Measurements from ENCODE around the gene SGK2.

The SGK2 gene

GRCh38 chr20:43545837-43546578, 12.8 kb upstream of the SGK2 start:
- Histone ChIP-seq H3K9ac (ENCODE audit: low read length in 2 of 2) (no peak overlapping the region), H3K9me3 (ENCODE audit: control insufficient read depth in 2 of 2, low read length in 2 of 2) (no peaks in the 10 kb centered on the region), H3K27me3 (ENCODE audit: control insufficient read depth in 1 of 2, insufficient read depth in 2 of 2, low read length in 2 of 2) (no peaks in the 10 kb centered on the region), H3K4me3 (ENCODE audit: low read length in 2 of 2) (no peak overlapping the region), H3K36me3 (ENCODE audit: control insufficient read depth in 2 of 2, insufficient read depth in 2 of 2, low read length in 2 of 2) (peaks cover 0 to 4% of the 10 kb centered on the region in 2 donors), H3K27ac (ENCODE audit: low read length) (no peak overlapping the region), H3K4me1 (ENCODE audit: control insufficient read depth, insufficient read depth, low read length) (no peaks in the 10 kb centered on the region)

GRCh38 chr20:43548273-43548880, 10.4 kb upstream of the SGK2 start:
- Histone ChIP-seq H3K9me3 (ENCODE audit: control insufficient read depth in 2 of 2, low read length in 2 of 2) (no peaks in the 10 kb centered on the region), H3K4me3 (ENCODE audit: low read length in 2 of 2) (no peak overlapping the region), H3K9ac (ENCODE audit: low read length in 2 of 2) (no peak overlapping the region), H3K27me3 (ENCODE audit: control insufficient read depth in 1 of 2, insufficient read depth in 2 of 2, low read length in 2 of 2) (no peaks in the 10 kb centered on the region), H3K4me1 (ENCODE audit: control insufficient read depth, insufficient read depth, low read length) (no peaks in the 10 kb centered on the region), H3K27ac (ENCODE audit: low read length) (no peak overlapping the region), H3K36me3 (ENCODE audit: control insufficient read depth in 2 of 2, insufficient read depth in 2 of 2, low read length in 2 of 2) (peaks cover 0 to 4% of the 10 kb centered on the region in 2 donors)

- H3K36me3 ChIP-seq (ENCODE audit: control insufficient read depth in 2 of 2, insufficient read depth in 2 of 2, low read length in 2 of 2) = peaks cover 0 to 2% of the 10 kb centered on the region in 2 donors
- no peak overlapping the region for H3K27ac ChIP-seq (ENCODE audit: low read length)
- H3K27me3 ChIP-seq (ENCODE audit: control insufficient read depth in 1 of 2, insufficient read depth in 2 of 2, low read length in 2 of 2) = no peaks in the 10 kb centered on the region
- no peaks in the 10 kb centered on the region for H3K9me3 ChIP-seq (ENCODE audit: control insufficient read depth in 2 of 2, low read length in 2 of 2)
- H3K9ac ChIP-seq (ENCODE audit: low read length in 2 of 2) = no peak overlapping the region
- H3K4me1 ChIP-seq (ENCODE audit: control insufficient read depth, insufficient read depth, low read length) = no peaks in the 10 kb centered on the region
- H3K4me3 ChIP-seq (ENCODE audit: low read length in 2 of 2) = no peak overlapping the region
Measured at GRCh38 chr20:43549416-43550065, 9.3 kb upstream of the SGK2 start.

DNA sequence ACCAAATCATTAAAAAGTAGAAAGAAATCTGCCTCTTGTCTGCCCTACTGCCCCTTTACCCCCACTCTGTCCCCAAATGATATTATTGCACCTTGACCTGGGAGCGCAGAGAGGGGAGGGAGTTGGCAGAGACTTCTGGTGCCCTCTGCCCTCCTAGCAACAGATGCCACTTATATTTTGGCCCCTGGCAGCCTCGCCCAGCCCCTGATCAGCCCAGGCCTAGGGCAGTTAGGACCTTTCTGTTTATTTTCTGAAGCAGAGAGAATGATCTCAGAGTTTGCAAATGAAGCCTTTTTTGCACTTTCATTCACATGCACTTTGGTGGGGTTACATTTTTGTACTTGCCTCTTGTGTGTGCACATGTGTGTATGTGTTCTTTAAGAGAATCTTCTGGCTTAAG, 8.4 kb upstream of the SGK2 start:
- H3K9ac ChIP-seq (ENCODE audit: low read length in 2 of 2) = no peak overlapping the region
- H3K9me3 ChIP-seq (ENCODE audit: control insufficient read depth in 2 of 2, low read length in 2 of 2) = no peaks in the 10 kb centered on the region
- H3K27me3 ChIP-seq (ENCODE audit: control insufficient read depth in 1 of 2, insufficient read depth in 2 of 2, low read length in 2 of 2) = no peaks in the 10 kb centered on the region
- H3K27ac ChIP-seq (ENCODE audit: low read length) = no peak overlapping the region
- peaks cover 0 to 2% of the 10 kb centered on the region in 2 donors for H3K36me3 ChIP-seq (ENCODE audit: control insufficient read depth in 2 of 2, insufficient read depth in 2 of 2, low read length in 2 of 2)
- no peaks in the 10 kb centered on the region for H3K4me1 ChIP-seq (ENCODE audit: control insufficient read depth, insufficient read depth, low read length)
- H3K4me3 ChIP-seq (ENCODE audit: low read length in 2 of 2) = no peak overlapping the region

GRCh38 chr20:43554369-43554768, 4.5 kb upstream of the SGK2 start:
- peaks cover 0 to 2% of the 10 kb centered on the region in 2 donors for H3K36me3 ChIP-seq (ENCODE audit: control insufficient read depth in 2 of 2, insufficient read depth in 2 of 2, low read length in 2 of 2)
- H3K4me3 ChIP-seq (ENCODE audit: low read length in 2 of 2) = no peak overlapping the region
- H3K4me1 ChIP-seq (ENCODE audit: control insufficient read depth, insufficient read depth, low read length) = no peaks in the 10 kb centered on the region
- no peaks in the 10 kb centered on the region for H3K27me3 ChIP-seq (ENCODE audit: control insufficient read depth in 1 of 2, insufficient read depth in 2 of 2, low read length in 2 of 2)
- no peak overlapping the region for H3K9ac ChIP-seq (ENCODE audit: low read length in 2 of 2)
- H3K9me3 ChIP-seq (ENCODE audit: control insufficient read depth in 2 of 2, low read length in 2 of 2) = no peaks in the 10 kb centered on the region
- no peak overlapping the region for H3K27ac ChIP-seq (ENCODE audit: low read length)

- H3K9ac ChIP-seq (ENCODE audit: low read length in 2 of 2) = no peak overlapping the region
- H3K9me3 ChIP-seq (ENCODE audit: control insufficient read depth in 2 of 2, low read length in 2 of 2) = no peaks in the 10 kb centered on the region
- no peak overlapping the region for H3K4me3 ChIP-seq (ENCODE audit: low read length in 2 of 2)
- H3K36me3 ChIP-seq (ENCODE audit: control insufficient read depth in 2 of 2, insufficient read depth in 2 of 2, low read length in 2 of 2) = no peaks in the 10 kb centered on the region
- H3K4me1 ChIP-seq (ENCODE audit: control insufficient read depth, insufficient read depth, low read length) = no peaks in the 10 kb centered on the region
- H3K27me3 ChIP-seq (ENCODE audit: control insufficient read depth in 1 of 2, insufficient read depth in 2 of 2, low read length in 2 of 2) = no peaks in the 10 kb centered on the region
- no peak overlapping the region for H3K27ac ChIP-seq (ENCODE audit: low read length)
Measured at GRCh38 chr20:43559147-43559987, 540 bp downstream of the SGK2 start.

DNA sequence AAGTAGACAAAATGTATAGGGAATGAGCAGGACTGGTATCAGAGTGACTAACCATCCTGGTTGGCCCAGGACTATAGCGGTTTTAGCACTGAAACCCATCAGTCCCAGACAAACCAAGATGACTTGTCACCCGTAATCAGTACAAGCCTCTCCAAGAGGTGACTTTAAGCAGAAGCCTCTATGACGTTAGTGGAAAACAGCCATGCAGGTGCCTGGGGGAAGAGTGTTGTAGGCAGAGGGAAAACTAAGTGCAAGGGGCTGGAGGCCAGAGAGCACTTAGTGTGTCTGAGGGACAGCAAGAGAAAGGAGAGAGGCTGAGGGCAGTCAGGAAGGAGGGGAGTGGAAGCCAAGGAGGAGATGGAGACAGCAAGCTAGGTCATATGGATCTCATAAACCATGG, 2.1 kb downstream of the SGK2 start:
- H3K9me3 ChIP-seq (ENCODE audit: control insufficient read depth in 2 of 2, low read length in 2 of 2) = no peaks in the 10 kb centered on the region
- no peaks in the 10 kb centered on the region for H3K27me3 ChIP-seq (ENCODE audit: control insufficient read depth in 1 of 2, insufficient read depth in 2 of 2, low read length in 2 of 2)
- no peaks in the 10 kb centered on the region for H3K36me3 ChIP-seq (ENCODE audit: control insufficient read depth in 2 of 2, insufficient read depth in 2 of 2, low read length in 2 of 2)
- H3K27ac ChIP-seq (ENCODE audit: low read length) = no peak overlapping the region
- no peak overlapping the region for H3K4me3 ChIP-seq (ENCODE audit: low read length in 2 of 2)
- H3K4me1 ChIP-seq (ENCODE audit: control insufficient read depth, insufficient read depth, low read length) = no peaks in the 10 kb centered on the region
- H3K9ac ChIP-seq (ENCODE audit: low read length in 2 of 2) = no peak overlapping the region

- no peak overlapping the region for H3K4me3 ChIP-seq (ENCODE audit: low read length in 2 of 2)
- H3K9ac ChIP-seq (ENCODE audit: low read length in 2 of 2) = no peak overlapping the region
- H3K4me1 ChIP-seq (ENCODE audit: control insufficient read depth, insufficient read depth, low read length) = no peaks in the 10 kb centered on the region
- no peaks in the 10 kb centered on the region for H3K36me3 ChIP-seq (ENCODE audit: control insufficient read depth in 2 of 2, insufficient read depth in 2 of 2, low read length in 2 of 2)
- H3K27me3 ChIP-seq (ENCODE audit: control insufficient read depth in 1 of 2, insufficient read depth in 2 of 2, low read length in 2 of 2) = no peaks in the 10 kb centered on the region
- no peaks in the 10 kb centered on the region for H3K9me3 ChIP-seq (ENCODE audit: control insufficient read depth in 2 of 2, low read length in 2 of 2)
- no peak overlapping the region for H3K27ac ChIP-seq (ENCODE audit: low read length)
Measured at GRCh38 chr20:43563429-43563828, 4.6 kb downstream of the SGK2 start.

DNA sequence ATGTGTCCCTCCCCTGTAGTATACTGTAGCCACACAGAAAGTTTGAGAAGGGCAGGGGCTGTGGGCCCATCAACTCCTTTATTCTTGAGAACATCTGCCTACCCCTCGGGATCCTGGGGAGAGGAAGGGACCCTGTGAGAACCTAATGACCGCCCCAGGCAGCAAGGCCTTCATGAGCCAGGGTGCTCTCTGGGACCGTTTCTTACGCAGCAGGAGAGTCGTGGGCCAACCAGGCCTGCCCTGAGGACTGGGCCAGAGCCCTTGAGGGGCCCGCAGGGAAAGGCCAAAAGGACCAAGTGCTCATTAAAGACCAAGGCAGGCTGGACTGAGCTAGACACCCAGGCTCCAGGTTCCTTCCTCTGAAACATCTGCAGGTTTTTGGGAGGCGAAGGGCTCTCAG, 5.2 kb downstream of the SGK2 start:
- H3K27ac ChIP-seq (ENCODE audit: low read length) = no peak overlapping the region
- H3K9ac ChIP-seq (ENCODE audit: low read length in 2 of 2) = no peak overlapping the region
- no peaks in the 10 kb centered on the region for H3K36me3 ChIP-seq (ENCODE audit: control insufficient read depth in 2 of 2, insufficient read depth in 2 of 2, low read length in 2 of 2)
- no peaks in the 10 kb centered on the region for H3K4me1 ChIP-seq (ENCODE audit: control insufficient read depth, insufficient read depth, low read length)
- H3K9me3 ChIP-seq (ENCODE audit: control insufficient read depth in 2 of 2, low read length in 2 of 2) = no peaks in the 10 kb centered on the region
- no peak overlapping the region for H3K4me3 ChIP-seq (ENCODE audit: low read length in 2 of 2)
- no peaks in the 10 kb centered on the region for H3K27me3 ChIP-seq (ENCODE audit: control insufficient read depth in 1 of 2, insufficient read depth in 2 of 2, low read length in 2 of 2)

- Histone ChIP-seq H3K36me3 (ENCODE audit: control insufficient read depth in 2 of 2, insufficient read depth in 2 of 2, low read length in 2 of 2) (no peaks in the 10 kb centered on the region), H3K27ac (ENCODE audit: low read length) (no peak overlapping the region)
Measured at GRCh38 chr20:43564455-43564854, 5.6 kb downstream of the SGK2 start.

More at GRCh38 chr20:43564455-43564854, 5.6 kb downstream of the SGK2 start:
- no peaks in the 10 kb centered on the region for H3K27me3 ChIP-seq (ENCODE audit: control insufficient read depth in 1 of 2, insufficient read depth in 2 of 2, low read length in 2 of 2)
- no peak overlapping the region for H3K9ac ChIP-seq (ENCODE audit: low read length in 2 of 2)
- H3K4me1 ChIP-seq (ENCODE audit: control insufficient read depth, insufficient read depth, low read length) = no peaks in the 10 kb centered on the region
- no peaks in the 10 kb centered on the region for H3K9me3 ChIP-seq (ENCODE audit: control insufficient read depth in 2 of 2, low read length in 2 of 2)
- H3K4me3 ChIP-seq (ENCODE audit: low read length in 2 of 2) = no peak overlapping the region

Measured in stomach smooth muscle (tissue), 2 donors.